ENCODE data around the gene MAST4. TPM values are rescaled to one million over a fixed set of nuclear protein-coding genes. Genes with fewer than 3 reads are reported as not detected.

MAST4 gene
- total and polyA plus RNA-seq, 2 of the 8 experiments (the other 6 are each of a cell fraction or from before 2014, with no cell fraction given) = 1.5 to 2.6 TPM

DNA sequence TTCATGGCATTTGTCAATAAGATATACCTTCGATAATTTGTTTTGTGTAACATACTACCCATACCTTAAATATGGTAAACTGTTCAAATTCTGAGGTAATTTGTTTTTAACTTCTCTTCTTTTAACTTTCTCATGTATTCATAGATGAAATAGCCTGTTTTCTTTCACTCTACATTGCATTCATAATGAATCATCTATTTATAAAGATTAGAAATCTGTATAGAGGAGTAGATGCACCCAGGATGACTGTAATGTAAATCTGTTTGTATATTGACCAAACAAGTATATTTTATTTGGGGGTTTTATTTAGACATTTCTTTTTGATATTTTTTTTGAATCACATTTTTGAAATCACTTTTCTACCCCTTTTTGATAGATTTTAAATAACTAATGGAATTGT is 455.8 kb downstream of the MAST4 start (continued):
- TF ChIP-seq CHD7 (IDR thresholded peaks at IDR 0.05; ENCODE audit: insufficient replicate concordance, low read length) = no peak
- no peak for TF ChIP-seq TAF7 (optimal IDR thresholded peaks at IDR 0.05; ENCODE audit: borderline replicate concordance, low read depth, low read length)
- TF ChIP-seq SIRT6 (IDR thresholded peaks at IDR 0.05; ENCODE audit: low read length) = no peak
- no peak for TF ChIP-seq ATF3 (IDR thresholded peaks at IDR 0.05; ENCODE audit: insufficient read depth, low read depth, low read length)
- TF ChIP-seq SAP30 (IDR thresholded peaks at IDR 0.05; ENCODE audit: insufficient read depth, insufficient replicate concordance, low read length) = no peak
- TF ChIP-seq KDM1A (IDR thresholded peaks at IDR 0.05; ENCODE audit: borderline replicate concordance, low read length) = no peak
- TF ChIP-seq EGR1 (IDR thresholded peaks at IDR 0.05; ENCODE audit: borderline replicate concordance, low read depth, low read length) = no peak
- TF ChIP-seq GABPA (IDR thresholded peaks at IDR 0.05; ENCODE audit: borderline replicate concordance, insufficient read depth, low read length) = no peak
- no peak for TF ChIP-seq RNF2 (IDR thresholded peaks at IDR 0.05; ENCODE audit: borderline replicate concordance, low read depth, low read length, missing control alignments, poor library complexity, severe bottlenecking)

All from H1 (cell line).